Calu3 (cell line): ENCODE results near the gene TP53TG5. TPM values are rescaled to one million over a fixed set of nuclear protein-coding genes. Genes with fewer than 3 reads are reported as not detected.

Source experiments
- BruUV-seq: library from RNA; stranded (reverse); fragments of 400-500 nt; replicated peaks from 2 replicates; lab custom pipeline; 2021; lab: Mats Ljungman, UMichigan
- CTCF ChIA-PET: fragments of 300-600 bp; sonication (Branson Sonifier 250); formaldehyde crosslinking; loops from one replicate; lab custom pipeline; 2022; ENCODE audit warnings: antibody characterized with exemption; lab: Charles Lee
- DNase-seq: peaks from one replicate; pipeline ENCODE4 v3.0.0; 2022
- H3K27ac Mint-ChIP-seq: one replicate; pipeline ENCODE4 v1.8.0; 2022; ENCODE audit warnings: mixed read lengths; ENCODE audit not compliant: unreplicated experiment
- H3K27me3 Mint-ChIP-seq: one replicate; pipeline ENCODE4 v1.8.0; 2022; ENCODE audit warnings: mixed read lengths; ENCODE audit not compliant: unreplicated experiment
- H3K36me3 Mint-ChIP-seq: one replicate; pipeline ENCODE4 v1.8.0; 2022; ENCODE audit warnings: mild to moderate bottlenecking, moderate library complexity, mixed read lengths; ENCODE audit not compliant: insufficient read depth, unreplicated experiment
- H3K4me1 Mint-ChIP-seq: one replicate; pipeline ENCODE4 v1.8.0; 2022; ENCODE audit warnings: mild to moderate bottlenecking, low read depth, mixed read lengths; ENCODE audit not compliant: unreplicated experiment
- H3K4me3 Mint-ChIP-seq: one replicate; pipeline ENCODE4 v1.8.0; 2022; ENCODE audit warnings: mild to moderate bottlenecking, low read depth, moderate library complexity, mixed read lengths; ENCODE audit not compliant: unreplicated experiment
- H3K9me3 Mint-ChIP-seq: one replicate; pipeline ENCODE4 v1.8.0; 2022; ENCODE audit warnings: low read depth, mixed read lengths; ENCODE audit not compliant: unreplicated experiment
- CTCF ChIP-seq: fragments of 200-600 bp; IDR thresholded peaks from one replicate; pipeline ENCODE4 v1.8.0; 2022; ENCODE audit warnings: antibody characterized with exemption; ENCODE audit not compliant: unreplicated experiment
- intact Hi-C: fragments of 100-400 bp; cut with micrococcal nuclease; formaldehyde crosslinking; loops from one replicate; pipeline ENCODE4 v1.10.0; 2022; ENCODE audit not compliant: unreplicated experiment
- total RNA-seq: library from RNA; stranded (reverse); gene quantifications from 2 replicates; pipeline ENCODE4 v1.2.3, GENCODE V29; 2022

Gene TP53TG5
- total RNA-seq, 1 experiment from 2014 or later, result 0.52 TPM

DNA sequence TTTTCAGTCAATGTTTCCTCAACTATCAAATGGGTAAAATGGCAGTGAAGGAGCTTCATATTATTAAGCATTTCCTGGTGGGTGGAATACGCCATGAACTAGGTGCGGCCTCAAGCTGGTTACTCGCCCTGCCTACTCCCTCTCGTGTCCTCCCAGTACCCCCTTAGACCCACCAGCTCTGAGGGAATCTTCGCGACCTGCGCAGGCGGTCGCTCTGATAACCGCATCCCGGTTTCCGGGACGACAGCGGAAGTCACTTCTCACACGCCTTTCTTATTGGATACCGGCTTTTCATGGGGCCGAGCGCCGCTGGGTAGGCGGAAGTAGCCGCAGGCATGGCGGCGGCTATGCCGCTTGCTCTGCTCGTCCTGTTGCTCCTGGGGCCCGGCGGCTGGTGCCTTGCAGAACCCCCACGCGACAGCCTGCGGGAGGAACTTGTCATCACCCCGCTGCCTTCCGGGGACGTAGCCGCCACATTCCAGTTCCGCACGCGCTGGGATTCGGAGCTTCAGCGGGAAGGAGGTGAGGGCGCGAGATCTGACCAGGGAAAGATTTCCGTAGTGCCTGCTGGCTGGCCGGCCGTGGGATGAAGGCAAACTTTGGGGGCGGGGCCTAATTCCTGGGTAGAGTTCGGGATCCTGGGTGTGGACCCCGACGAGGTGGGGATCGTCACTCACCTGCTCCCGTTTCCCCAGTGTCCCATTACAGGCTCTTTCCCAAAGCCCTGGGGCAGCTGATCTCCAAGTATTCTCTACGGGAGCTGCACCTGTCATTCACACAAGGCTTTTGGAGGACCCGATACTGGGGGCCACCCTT lies 37.9 kb upstream of the TP53TG5 start, which contains the start of gene PIGT:
TSS of gene PIGT (plus strand) at position 320 of the 816 bp plus-strand sequence. CDS start at position 336, 16 bp downstream.
- Mint-ChIP-seq H3K9me3 (no peaks in the 10 kb centered on the region), H3K36me3 (peaks cover 29% of the 10 kb centered on the region), H3K27ac (peak within 1 kb of the TSS; percentile 80), H3K4me1 (peaks cover 24% of the 10 kb centered on the region), H3K27me3 (no peaks in the 10 kb centered on the region), H3K4me3 (peak within 1 kb of the TSS; percentile 92)
- BruUV-seq, result no TSS peak
- CTCF ChIA-PET, result interaction anchor here (0.9 to 2.1 kb wide), 7 partner anchors 9 to 104 kb away, joined by 3 to 11 read pairs (median 8); partner anchors contain the start of gene SYS1
- intact Hi-C loops, result loop anchor here (2.0 kb wide), 1 partner anchor 53 kb away; the partner anchor contains the start of gene SYS1
- TF ChIP-seq CTCF, result no peak
- DNase-seq, result peak; percentile 91

DNA sequence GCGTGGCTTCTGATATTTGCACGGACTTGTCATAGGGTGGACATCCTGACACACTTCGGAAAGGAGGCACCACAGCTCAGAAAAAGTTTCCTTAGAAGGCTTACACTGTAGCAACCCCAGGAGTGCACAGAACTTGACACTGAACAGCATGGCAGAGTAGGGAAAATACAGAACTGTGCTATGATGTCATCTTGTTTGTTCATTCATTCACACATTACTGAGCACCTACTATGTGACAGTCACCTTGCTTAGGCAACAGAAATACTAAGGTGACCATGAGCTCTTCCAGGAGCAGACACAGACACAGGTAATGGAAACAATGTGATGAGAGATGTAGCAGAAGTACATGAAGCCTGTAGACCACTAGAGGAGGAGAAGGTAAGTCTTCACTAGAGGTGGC lies 35.4 kb upstream of the TP53TG5 start:
- intact Hi-C loops, result no loop called here
- BruUV-seq, result no TSS peak
- Mint-ChIP-seq H3K9me3 (no peaks in the 10 kb centered on the region), H3K36me3 (peaks cover 16% of the 10 kb centered on the region), H3K4me1 (peaks cover 16% of the 10 kb centered on the region), H3K27ac (no peak overlapping the region), H3K27me3 (no peaks in the 10 kb centered on the region), H3K4me3 (no peak overlapping the region)
- CTCF ChIA-PET, result interaction anchor here (0.9 kb wide), 1 partner anchor 39 kb away, joined by 3 read pairs; no protein-coding TSS in a partner anchor
- no peak for TF ChIP-seq CTCF
- DNase-seq, result no peak

DNA sequence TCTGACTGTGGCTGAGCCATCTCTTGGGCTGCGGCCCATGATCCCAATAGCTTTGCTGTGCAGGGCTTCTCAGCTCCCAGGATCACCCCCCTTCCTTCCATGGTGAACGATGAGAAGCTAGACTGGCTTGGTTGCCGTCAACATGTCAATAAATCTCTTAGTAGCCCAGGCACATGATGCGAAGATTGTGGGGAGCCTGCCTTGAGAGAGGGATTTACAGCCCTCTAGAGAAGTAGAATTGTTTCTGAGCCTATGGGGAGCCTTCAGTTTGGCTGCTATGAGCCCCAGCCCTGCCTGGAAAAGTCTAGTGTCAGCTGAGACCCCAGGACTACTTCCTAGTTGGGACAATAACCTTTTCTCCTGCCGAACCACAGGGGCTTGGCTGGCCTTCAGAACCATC lies 34.5 kb upstream of the TP53TG5 start:
- Mint-ChIP-seq H3K4me1 (peaks cover 13% of the 10 kb centered on the region), H3K4me3 (no peak overlapping the region), H3K27me3 (no peaks in the 10 kb centered on the region), H3K9me3 (no peaks in the 10 kb centered on the region), H3K27ac (no peak overlapping the region), H3K36me3 (peaks cover 16% of the 10 kb centered on the region)
- no peak for TF ChIP-seq CTCF
- intact Hi-C loops, result no loop called here
- no peak for DNase-seq
- CTCF ChIA-PET, result interaction anchor here (0.6 kb wide), 1 partner anchor 67 kb away, joined by 3 read pairs; no protein-coding TSS in a partner anchor
- no TSS peak for BruUV-seq

GRCh38 chr20:45410887-45411286 lies 32.8 kb upstream of the TP53TG5 start:
- H3K27me3 Mint-ChIP-seq, result no peaks in the 10 kb centered on the region
- CTCF ChIA-PET, result interaction anchor here (1.1 kb wide), 1 partner anchor 18 kb away, joined by 5 read pairs; no protein-coding TSS in a partner anchor
- no peak overlapping the region for H3K27ac Mint-ChIP-seq
- no peak overlapping the region for H3K4me3 Mint-ChIP-seq
- no peak for DNase-seq
- no peak for TF ChIP-seq CTCF
- peaks cover 24% of the 10 kb centered on the region for H3K36me3 Mint-ChIP-seq
- H3K9me3 Mint-ChIP-seq, result no peaks in the 10 kb centered on the region
- peaks cover 18% of the 10 kb centered on the region for H3K4me1 Mint-ChIP-seq
- BruUV-seq, result no TSS peak
- intact Hi-C loops, result no loop called here
